Endothelial cell of umbilical vein (primary cell): ENCODE measurements around the gene RP2. TPM values are rescaled to one million over a fixed set of nuclear protein-coding genes. Genes with fewer than 3 reads are reported as not detected.
A peak's percentile ranks its signal among the peaks of the same experiment; 100 is the strongest.

Source experiments
- BruUV-seq: library from RNA; stranded (reverse); fragments of 400-500 nt; replicated peaks from 2 replicates; lab custom pipeline; 2021; lab: Mats Ljungman, UMichigan
- CTCF ChIA-PET: fragments of 300-600, 350-600 bp; sonication (Branson Sonifier 250); formaldehyde crosslinking; loops from one replicate; lab custom pipeline; 2021; ENCODE audit warnings: antibody characterized with exemption, inconsistent platforms; lab: Charles Lee
- POLR2A ChIA-PET: fragments of 300-600, 350-600 bp; sonication (Branson Sonifier 250); formaldehyde crosslinking; loops from one replicate; lab custom pipeline; 2021; ENCODE audit warnings: antibody characterized with exemption, inconsistent platforms; lab: Charles Lee
- DNase-seq: peaks from one replicate; pipeline ENCODE4 v3.0.0-alpha.2; 2011; ENCODE audit warnings: low read depth, low spot score
- FAIRE-seq: peaks from 2 replicates; lab custom pipeline; 2011; peaks lifted over from hg19 to GRCh38; lab: Jason Lieb, UNC
- H2AFZ ChIP-seq: 2 replicates; pipeline ENCODE4 v1.6.0; 2012; ENCODE audit warnings: low read depth, low read length, control low read depth, inconsistent platforms
- H3K27ac ChIP-seq: 2 replicates; pipeline ENCODE4 v1.5.1; 2011; ENCODE audit warnings: low read depth, mild to moderate bottlenecking, control low read depth, low read length, moderate library complexity; ENCODE audit not compliant: insufficient read depth
- H3K27me3 ChIP-seq, 2 experiments: 2 replicates each; pipeline versions ENCODE4 v1.6.0 to v1.6.1; 2011; ENCODE audit warnings: low read length in 2 of 2, mixed read lengths in 1 of 2; ENCODE audit not compliant: control insufficient read depth in 2 of 2, insufficient read depth in 2 of 2
- H3K36me3 ChIP-seq, 2 experiments: 2 replicates in 1 of 2; 3 replicates in 1 of 2; pipeline ENCODE4 v1.5.1; 2011; ENCODE audit warnings: low read length in 2 of 2, mild to moderate bottlenecking in 1 of 2, moderate library complexity in 1 of 2; ENCODE audit not compliant: control insufficient read depth in 2 of 2, insufficient read depth in 2 of 2; ENCODE audit errors: extremely low read depth in 1 of 2
- H3K4me1 ChIP-seq: 3 replicates; pipeline ENCODE4 v1.5.1; 2011; ENCODE audit warnings: mild to moderate bottlenecking, low read length; ENCODE audit not compliant: control insufficient read depth, insufficient read depth; ENCODE audit errors: extremely low read depth
- H3K4me2 ChIP-seq: 2 replicates; pipeline ENCODE4 v1.6.1; 2011; ENCODE audit warnings: low read length, control low read depth, mixed read lengths; ENCODE audit not compliant: insufficient read depth
- H3K4me3 ChIP-seq, 3 experiments: fragments of 200-600 bp in 1 of 3; sonication (generic), shearing (Covaris generic) in 1 of 3; replicated peaks in 1 of 3; 2 replicates each; pipeline ENCODE4 v1.5.1; 2011 to 2016; ENCODE audit warnings: control low read depth in 3 of 3, low read length in 3 of 3, mild to moderate bottlenecking in 2 of 3, inconsistent platforms in 1 of 3, low read depth in 1 of 3, moderate library complexity in 1 of 3; ENCODE audit not compliant: insufficient read depth in 1 of 3
- H3K79me2 ChIP-seq: 2 replicates; pipeline ENCODE4 v1.6.0; 2012; ENCODE audit warnings: low read length, inconsistent platforms; ENCODE audit not compliant: control insufficient read depth, insufficient read depth
- H3K9ac ChIP-seq: replicated peaks from 2 replicates; pipeline ENCODE3; 2011; ENCODE audit warnings: low read length, control low read depth; ENCODE audit not compliant: insufficient read depth; ENCODE audit errors: extremely low read depth
- H3K9me1 ChIP-seq: replicated peaks from 3 replicates; pipeline ENCODE4 v1.6.0; 2011; ENCODE audit warnings: mild to moderate bottlenecking, low read length; ENCODE audit not compliant: control insufficient read depth, insufficient read depth; ENCODE audit errors: extremely low read depth
- H3K9me3 ChIP-seq: replicated peaks from 2 replicates; pipeline ENCODE4 v1.5.1; 2012; ENCODE audit warnings: low read length, inconsistent platforms; ENCODE audit not compliant: control insufficient read depth, insufficient read depth
- H4K20me1 ChIP-seq: replicated peaks from 2 replicates; pipeline ENCODE3; 2011; ENCODE audit warnings: mild to moderate bottlenecking, low read length; ENCODE audit not compliant: control insufficient read depth, insufficient read depth; ENCODE audit errors: extremely low read depth
- CTCF ChIP-seq, 2 donors: IDR thresholded peaks; 1 replicate in 1 of 2; 2 replicates in 1 of 2; pipeline ENCODE4 v1.5.1; 2011; ENCODE audit warnings: low read length in 2 of 2, mild to moderate bottlenecking in 2 of 2, moderate library complexity in 2 of 2, control low read depth in 1 of 2, inconsistent platforms in 1 of 2, low read depth in 1 of 2; ENCODE audit not compliant: insufficient read depth in 1 of 2; ENCODE audit errors: extremely low read depth in 1 of 2
- EZH2 ChIP-seq: IDR thresholded peaks from 2 replicates; pipeline ENCODE4 v1.6.1; 2012; ENCODE audit warnings: borderline replicate concordance, low read depth, mild to moderate bottlenecking, moderate library complexity, low read length, inconsistent platforms; ENCODE audit not compliant: severe bottlenecking
- FOS ChIP-seq: IDR thresholded peaks from 2 replicates; pipeline ENCODE4 v1.6.1; 2011; ENCODE audit warnings: mild to moderate bottlenecking, low read length, moderate library complexity, borderline replicate concordance; ENCODE audit not compliant: insufficient read depth
- GATA2 ChIP-seq: IDR thresholded peaks from 2 replicates; pipeline ENCODE4 v1.7.0; 2011; ENCODE audit warnings: low read depth, mild to moderate bottlenecking, moderate library complexity, mixed read lengths, low read length; ENCODE audit not compliant: insufficient read length, insufficient read depth
- JUN ChIP-seq: IDR thresholded peaks from 2 replicates; pipeline ENCODE4 v1.6.1; 2011; ENCODE audit warnings: borderline replicate concordance, low read depth; ENCODE audit not compliant: insufficient read length, insufficient read depth
- MAX ChIP-seq: IDR thresholded peaks from 2 replicates; pipeline ENCODE4 v1.6.1; 2011; ENCODE audit not compliant: insufficient read depth, insufficient read length
- MYC ChIP-seq: IDR thresholded peaks from one replicate; pipeline ENCODE4 v1.6.1; 2011; ENCODE audit warnings: mild to moderate bottlenecking, low read depth, low read length
- POLR2A ChIP-seq: IDR thresholded peaks from 2 replicates; pipeline ENCODE4 v1.6.1; 2012; ENCODE audit warnings: low read depth, mild to moderate bottlenecking, control low read depth, low read length
- POLR2AphosphoS5 ChIP-seq: IDR thresholded peaks from 2 replicates; pipeline ENCODE4 v1.6.1; 2012; ENCODE audit warnings: low read depth, mild to moderate bottlenecking, control low read depth, low read length, moderate library complexity; ENCODE audit not compliant: insufficient read depth
- dilution Hi-C: fragments of 300-500 bp; cut with MboI; formaldehyde crosslinking; loops from one replicate; pipeline ENCODE4 v1.15.0; 2019; ENCODE audit warnings: low sequenced_read_pairs; ENCODE audit not compliant: extremely low pct_ligation_motif_present
- intact Hi-C: fragments of 100-400 bp; cut with micrococcal nuclease; formaldehyde crosslinking; loops from one replicate; pipeline ENCODE4 v1.10.0; 2022
- polyA plus RNA-seq, 4 experiments: library from polyadenylated mRNA; depleted of rRNA in 3 of 4; stranded (reverse) in 3 of 4; unstranded in 1 of 4; fragments of >200 nt; gene quantifications; 2 replicates each; pipeline versions ENCODE4 v1.2.1 to v1.2.3, GENCODE V29; 2011 to 2012; ENCODE audit warnings: missing spikeins in 1 of 4
- total RNA-seq: library from RNA; stranded (reverse); gene quantifications from 2 replicates; pipeline ENCODE4 v1.2.3, GENCODE V29; 2021

Gene RP2
- total and polyA plus RNA-seq, 2 donors (not counting 3 experiments of a cell fraction or from before 2014, with no cell fraction given): 7.4 to 20.5 TPM

GRCh38 chrX:46820391-46821100 lies 16.3 kb upstream of the RP2 start:
- H3K9me3 ChIP-seq: no peaks in the 10 kb centered on the region
- ChIA-PET CTCF (no interaction called here), POLR2A (no interaction called here)
- intact Hi-C loops (no loop called here), dilution Hi-C loops (no loop called here)
- H3K36me3 ChIP-seq: no peaks in the 10 kb centered on the region
- no peak overlapping the region for H3K4me2 ChIP-seq
- no peaks in the 10 kb centered on the region for H3K79me2 ChIP-seq
- H3K9me1 ChIP-seq: no peaks in the 10 kb centered on the region
- no peak overlapping the region for H3K27ac ChIP-seq
- TF ChIP-seq EZH2 (no peak), CTCF (IDR thresholded peaks at IDR 0.05; ENCODE audit: extremely low read depth in 1 of 2, insufficient read depth in 1 of 2, low read depth in 1 of 2, low read length in 2 of 2) (no peak)
- DNase-seq: no peak
- no peak overlapping the region for H3K4me3 ChIP-seq
- no TSS peak for BruUV-seq
- no peaks in the 10 kb centered on the region for H4K20me1 ChIP-seq
- no peaks in the 10 kb centered on the region for H3K4me1 ChIP-seq
- no peak overlapping the region for H3K9ac ChIP-seq
- FAIRE-seq: peak; percentile 46
- H3K27me3 ChIP-seq: no peaks in the 10 kb centered on the region
- H2AFZ ChIP-seq: no peak overlapping the region

GRCh38 chrX:46823481-46823880 lies 13.4 kb upstream of the RP2 start:
- Histone ChIP-seq H3K27ac (no peak overlapping the region), H3K4me3 (no peak overlapping the region), H3K4me1 (no peaks in the 10 kb centered on the region), H3K9me3 (no peaks in the 10 kb centered on the region), H3K9ac (no peak overlapping the region), H2AFZ (no peak overlapping the region), H3K79me2 (no peaks in the 10 kb centered on the region), H3K4me2 (no peak overlapping the region), H3K9me1 (no peaks in the 10 kb centered on the region), H4K20me1 (no peaks in the 10 kb centered on the region), H3K36me3 (no peaks in the 10 kb centered on the region), H3K27me3 (no peaks in the 10 kb centered on the region)
- TF ChIP-seq GATA2: no peak
- no peak for TF ChIP-seq FOS
- no peak for TF ChIP-seq JUN
- no peak for TF ChIP-seq CTCF (IDR thresholded peaks at IDR 0.05; ENCODE audit: extremely low read depth in 1 of 2, insufficient read depth in 1 of 2, low read depth in 1 of 2, low read length in 2 of 2)
- TF ChIP-seq POLR2A: no peak
- no peak for TF ChIP-seq EZH2
- TF ChIP-seq MYC: no peak
- TF ChIP-seq POLR2AphosphoS5: no peak
- no peak for TF ChIP-seq MAX
- CTCF ChIA-PET: no interaction called here
- FAIRE-seq: no peak
- intact Hi-C loops (no loop called here), dilution Hi-C loops (no loop called here)
- no TSS peak for BruUV-seq
- POLR2A ChIA-PET: no interaction called here
- DNase-seq: no peak
